ENCODE measurements around the gene ARHGEF37.

ARHGEF37 gene

DNA sequence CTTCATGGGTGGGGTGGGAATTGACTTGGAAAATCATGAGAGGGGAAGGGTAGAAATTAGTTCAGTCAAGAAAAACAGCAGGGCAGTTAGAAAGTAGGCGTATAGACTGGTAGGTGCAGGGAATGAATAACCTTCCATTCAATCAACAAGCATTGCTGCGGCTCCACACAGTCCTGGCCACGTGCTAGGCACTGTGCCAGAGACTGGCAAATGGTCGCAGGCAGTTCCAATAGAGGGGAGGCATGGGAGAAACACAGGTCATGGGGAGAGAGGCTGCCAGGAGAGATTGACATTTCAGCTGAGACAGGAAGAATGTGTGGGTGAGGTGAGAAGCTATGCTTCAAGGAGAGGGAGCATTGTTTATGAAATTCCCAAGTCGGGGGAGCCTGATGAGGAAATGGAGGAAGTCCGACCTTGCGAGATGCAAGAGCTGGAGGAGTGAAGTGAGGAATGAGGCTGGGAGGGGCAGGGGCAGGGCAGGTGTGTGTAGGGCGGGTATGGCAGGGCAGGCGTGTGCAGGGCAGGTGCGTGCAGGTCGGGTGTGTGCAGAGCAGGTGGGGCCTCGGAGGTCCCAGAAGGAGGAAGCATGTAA is 94.4 kb downstream of the ARHGEF37 start:
- DNase-seq (ENCODE audit: low spot score), result no peak

DNA sequence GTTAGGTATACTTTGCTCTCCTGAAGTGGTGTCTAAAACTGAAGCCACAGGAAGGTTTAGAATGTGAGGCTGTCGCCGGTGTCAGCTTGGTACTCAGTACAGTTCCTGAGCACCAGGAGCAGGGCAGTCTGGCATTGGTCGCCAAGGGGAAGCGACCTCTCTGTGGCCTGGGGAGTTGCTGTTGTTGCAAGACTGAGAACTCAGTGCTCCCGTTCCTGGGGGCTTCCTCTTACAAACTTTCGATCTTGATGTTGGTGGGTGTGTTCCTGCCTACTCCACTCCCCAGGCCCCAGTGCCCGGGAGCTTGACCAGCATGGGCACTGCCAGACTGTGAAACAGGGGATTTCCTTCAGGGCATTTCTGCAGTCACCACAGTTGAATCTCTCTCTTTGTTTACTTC is 96.4 kb downstream of the ARHGEF37 start:
- no peak for DNase-seq (ENCODE audit: low spot score)

DNA sequence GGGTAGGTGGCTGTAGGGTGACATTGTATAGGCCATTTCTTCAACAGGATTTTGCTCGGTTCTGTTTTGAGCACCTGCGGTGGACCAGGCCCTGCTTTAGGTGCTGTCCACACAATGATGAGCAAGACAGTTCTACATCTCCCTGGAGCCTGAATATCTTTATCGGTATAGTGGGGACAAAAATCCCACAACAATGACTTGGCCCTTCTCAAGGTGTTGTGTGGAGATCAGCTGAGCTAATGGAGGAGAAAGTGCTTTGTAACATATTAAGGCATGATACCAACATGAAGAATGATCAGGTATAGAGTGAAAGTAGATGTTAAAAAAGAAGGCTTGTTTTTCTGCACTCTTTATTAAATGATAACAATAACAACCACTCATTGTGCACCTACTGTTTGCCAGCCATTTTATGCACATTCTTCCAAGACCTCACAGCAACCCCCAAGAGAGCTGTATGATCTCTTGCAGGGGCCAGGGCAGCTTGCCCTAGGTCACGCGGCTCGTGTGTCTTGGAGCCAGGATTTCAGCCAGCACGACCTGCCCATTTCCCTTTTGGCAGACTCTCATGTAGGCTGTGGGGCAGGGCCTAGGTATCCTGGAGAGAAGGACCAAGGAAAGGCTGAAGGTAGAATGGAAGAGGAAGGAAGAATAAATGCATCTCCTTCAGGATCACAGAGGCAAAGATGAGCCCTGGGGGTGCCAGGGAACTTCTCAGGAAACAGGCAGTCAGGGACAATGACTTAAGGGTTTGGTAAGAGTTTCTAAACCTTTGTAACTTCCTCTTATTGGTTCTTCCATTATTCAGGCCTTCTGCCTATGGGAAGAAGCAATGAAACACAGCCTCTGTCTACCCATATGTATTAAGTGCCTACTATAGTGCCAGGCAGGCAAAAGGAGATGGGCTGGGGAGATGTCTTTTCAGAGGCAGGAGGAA is 98.8 kb downstream of the ARHGEF37 start:
- no peak for DNase-seq (ENCODE audit: low spot score)

DNA sequence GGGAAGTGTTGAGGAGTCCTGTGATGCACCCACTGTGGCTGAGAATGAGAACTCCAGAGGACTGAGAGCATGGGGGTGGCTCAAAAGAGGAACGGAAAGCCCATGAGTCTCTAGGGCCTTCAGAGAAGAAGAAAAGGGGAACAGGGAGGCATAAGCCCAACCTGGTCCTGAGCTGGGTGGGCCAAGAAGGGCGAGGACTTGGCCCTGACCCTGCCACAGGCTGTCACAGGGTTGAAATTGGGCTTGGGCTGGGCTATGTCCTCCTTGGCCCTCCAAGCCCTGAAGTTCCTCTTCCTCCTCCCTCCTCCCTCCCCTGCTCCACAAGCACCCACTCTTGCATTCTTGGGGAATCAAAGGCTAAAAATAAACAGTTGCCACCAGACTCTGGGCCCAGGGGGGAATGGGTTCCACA is 99.5 kb downstream of the ARHGEF37 start:
- DNase-seq (ENCODE audit: low spot score), result no peak

DNA sequence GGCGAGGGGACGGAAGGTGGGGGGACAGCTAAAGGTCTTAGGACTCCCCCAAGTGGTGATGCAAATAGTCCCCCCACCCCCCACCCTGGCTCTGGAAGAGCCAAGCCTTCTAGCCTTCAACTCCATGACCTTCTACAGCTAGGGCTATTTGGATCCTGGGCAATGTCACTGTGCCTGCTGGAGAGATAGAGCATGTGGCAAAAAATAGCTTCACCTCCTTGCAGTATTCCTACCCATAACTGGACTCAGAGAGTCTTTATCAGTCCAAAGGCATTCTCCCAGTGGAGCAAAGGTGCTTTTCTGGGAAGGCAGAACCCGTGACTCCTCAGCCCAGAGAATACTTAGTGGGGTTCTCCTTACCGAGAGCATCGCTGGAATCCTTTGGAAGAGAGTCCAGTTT is 100.0 kb downstream of the ARHGEF37 start:
- DNase-seq (ENCODE audit: low spot score), result no peak

DNA sequence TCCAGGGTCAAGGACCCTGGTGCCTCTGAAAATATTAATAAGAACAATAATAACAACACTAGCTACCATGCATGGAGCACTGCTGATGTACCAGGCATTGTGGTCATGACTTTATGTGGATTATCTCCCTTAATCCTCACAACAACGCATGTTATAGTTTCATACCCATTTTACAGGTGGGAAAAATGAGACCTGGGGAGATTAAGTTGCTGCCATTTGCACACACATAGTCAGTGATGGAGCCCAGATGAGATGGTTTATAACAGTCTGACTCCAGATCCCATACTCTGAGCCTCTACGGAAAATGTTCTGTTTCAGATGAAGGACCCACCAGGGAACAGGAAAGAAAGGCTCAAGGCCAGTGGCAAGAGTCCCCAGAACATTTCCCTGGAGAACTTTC is 100.6 kb downstream of the ARHGEF37 start:
- DNase-seq (ENCODE audit: low spot score), result no peak

DNA sequence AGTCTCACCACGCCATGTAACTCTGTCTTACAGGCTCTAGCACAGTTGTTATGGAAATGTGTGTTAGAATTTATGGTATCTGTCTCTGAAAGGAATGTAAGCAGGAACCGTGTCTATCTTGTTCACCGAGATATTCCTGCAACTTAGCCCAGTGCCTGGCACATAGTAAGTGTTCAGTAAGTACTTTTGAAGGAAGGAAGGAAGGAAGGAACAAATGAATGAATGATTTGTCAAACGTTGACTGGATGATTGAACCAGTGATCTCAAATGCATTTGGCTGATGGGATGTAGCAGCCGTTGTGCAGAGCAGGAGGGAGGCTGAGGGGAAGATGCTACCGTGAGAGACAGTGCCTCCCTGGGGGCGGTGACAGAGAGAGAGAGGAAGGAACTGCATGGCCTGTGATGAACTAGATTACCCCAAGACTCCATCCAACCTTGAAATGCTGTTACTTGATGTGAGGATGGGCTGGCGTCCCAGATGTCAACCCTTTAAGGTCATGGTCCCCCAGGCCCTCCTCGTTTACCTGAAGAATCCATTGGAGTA is 101.3 kb downstream of the ARHGEF37 start:
- DNase-seq (ENCODE audit: low spot score), result no peak

DNA sequence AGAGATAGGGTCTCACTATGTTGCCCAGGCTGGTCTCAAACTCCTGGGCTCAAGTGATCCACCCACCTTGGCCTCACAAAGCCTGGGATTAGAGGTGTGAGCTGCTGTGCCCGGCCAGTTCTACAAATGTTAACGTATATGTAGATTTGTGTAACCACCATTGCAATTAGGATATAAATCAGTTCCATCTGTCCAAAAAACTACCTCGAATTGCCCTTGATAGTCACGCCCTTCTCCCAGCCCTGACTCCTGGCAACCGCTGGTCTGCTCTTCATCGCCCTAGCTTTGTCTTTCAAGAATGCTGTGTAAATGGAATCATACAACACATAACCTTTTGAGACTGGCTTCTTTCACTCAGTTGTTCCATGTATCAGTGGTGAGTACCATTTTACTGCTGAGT is 102.7 kb downstream of the ARHGEF37 start:
- no peak for DNase-seq (ENCODE audit: low spot score)

DNA sequence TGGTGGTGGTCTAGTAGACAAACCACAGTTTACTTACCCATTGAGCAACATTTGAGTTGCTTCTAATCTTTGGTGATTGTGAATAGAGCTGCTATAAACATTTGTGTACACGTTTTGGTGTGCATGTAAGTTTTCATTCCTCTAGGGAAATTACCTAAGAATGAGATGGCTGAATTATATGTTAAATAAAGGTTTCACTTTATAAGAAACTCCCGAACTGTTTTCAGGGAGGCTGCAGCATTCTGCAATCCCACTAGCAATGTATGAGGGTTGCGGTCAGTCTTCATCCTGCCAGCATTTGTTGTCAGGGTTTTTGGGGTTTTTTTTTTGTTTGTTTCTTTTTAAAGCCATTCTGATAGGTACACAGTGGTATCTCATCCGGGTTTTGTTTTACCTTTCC is 103.1 kb downstream of the ARHGEF37 start:
- no peak for DNase-seq (ENCODE audit: low spot score)
